ENCODE data around the gene RIC1.
"Not testable (repeated sequence)": the region's sequence is repeated elsewhere in the genome, so short reads cannot be mapped to it uniquely, and the experiment has no call there.

RIC1 gene

DNA sequence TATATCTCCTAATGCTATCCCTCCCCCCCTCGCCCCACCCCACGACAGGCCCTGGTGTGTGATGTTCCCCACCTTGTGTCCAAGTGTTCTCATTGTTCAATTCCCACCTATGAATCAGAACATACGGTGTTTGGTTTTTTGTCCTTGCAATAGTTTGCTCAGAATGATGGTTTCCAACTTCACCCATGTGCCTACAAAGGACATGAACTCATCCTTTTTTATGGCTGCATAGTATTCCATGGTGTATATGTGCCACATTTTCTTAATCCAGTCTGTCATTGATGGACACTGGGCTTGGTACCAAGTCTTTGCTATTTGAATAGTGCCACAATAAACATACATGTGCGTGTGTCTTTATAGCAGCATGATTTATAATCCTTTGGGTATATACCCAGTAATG, 93.8 kb downstream of the RIC1 start:
- DNase-seq (ENCODE audit: low read depth in 2 of 2): not testable (repeated sequence)

DNA sequence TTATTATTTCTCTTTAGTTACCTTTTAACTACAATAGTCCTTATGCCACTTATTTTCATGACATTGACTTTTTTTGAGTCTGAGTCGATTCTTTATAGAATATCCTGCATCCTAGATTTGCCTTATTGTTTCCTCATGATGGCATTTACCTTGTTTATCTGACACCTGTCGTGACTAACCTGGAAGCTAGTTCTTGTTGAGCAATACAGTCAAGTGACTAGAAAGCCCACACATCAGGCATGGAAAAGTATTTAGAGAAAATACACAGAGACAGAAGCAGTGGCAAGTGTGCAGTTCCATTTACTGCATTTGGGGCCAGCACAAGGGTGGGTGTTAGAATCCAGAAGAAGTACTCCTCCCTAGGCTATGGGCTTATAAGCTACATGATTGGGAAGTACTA, 106.2 kb downstream of the RIC1 start:
- DNase-seq (ENCODE audit: low read depth in 2 of 2): no peak

DNA sequence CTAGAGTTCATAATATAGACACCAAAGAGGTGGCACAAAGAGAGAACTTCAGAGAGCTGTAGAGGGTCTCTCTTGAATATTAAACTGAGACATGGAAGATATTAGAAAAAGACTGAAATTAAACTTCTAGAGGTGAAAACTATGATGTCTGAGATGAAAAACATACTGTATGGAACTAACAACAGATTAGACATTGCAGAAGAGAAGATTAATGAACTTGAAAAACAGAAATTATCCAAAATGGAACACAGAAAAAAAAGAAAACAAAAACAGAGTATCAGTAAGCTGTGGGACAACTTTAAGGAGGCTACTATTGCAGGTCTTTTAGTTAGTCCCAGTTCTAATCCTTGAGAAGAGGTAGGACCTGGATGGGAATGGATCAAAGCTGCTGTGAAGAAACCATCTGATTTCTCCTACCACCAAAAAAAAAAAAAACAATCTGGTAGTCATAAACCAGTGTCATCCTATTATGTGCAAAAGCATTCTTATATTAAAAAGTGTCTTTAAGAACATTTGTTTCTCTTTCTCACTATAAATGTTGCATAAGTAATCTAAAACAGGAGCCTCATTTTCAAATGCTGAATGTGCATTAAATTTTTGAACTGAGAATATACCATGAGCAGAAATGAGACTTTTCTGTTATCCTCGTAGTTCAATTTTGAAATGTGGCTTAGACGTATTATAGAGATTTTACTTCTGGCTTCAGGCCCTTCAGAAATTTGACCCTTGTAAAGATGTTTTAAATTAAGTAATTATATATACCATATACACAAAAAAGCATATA, 107.8 kb downstream of the RIC1 start:
- DNase-seq (ENCODE audit: low read depth in 2 of 2): no peak

DNA sequence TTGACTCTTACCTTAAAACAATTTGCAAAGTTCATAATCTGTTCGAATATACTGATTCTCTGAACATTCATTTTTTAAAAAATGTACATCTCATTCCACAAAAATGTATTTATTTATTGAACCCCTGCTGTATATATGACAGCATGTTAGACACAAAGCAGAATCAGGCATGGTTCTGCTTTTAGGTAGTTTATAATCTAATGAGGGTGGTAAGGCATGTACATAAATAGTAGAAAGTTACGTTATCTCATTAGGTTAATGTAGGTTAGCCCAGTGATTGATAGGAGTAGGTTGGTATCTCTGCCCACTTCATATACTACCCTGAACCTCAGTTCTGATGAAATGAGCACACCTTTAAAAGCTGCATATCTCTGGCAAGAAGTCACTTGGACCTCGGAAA, 114.2 kb downstream of the RIC1 start:
- no peak for DNase-seq (ENCODE audit: low read depth in 2 of 2)

DNA sequence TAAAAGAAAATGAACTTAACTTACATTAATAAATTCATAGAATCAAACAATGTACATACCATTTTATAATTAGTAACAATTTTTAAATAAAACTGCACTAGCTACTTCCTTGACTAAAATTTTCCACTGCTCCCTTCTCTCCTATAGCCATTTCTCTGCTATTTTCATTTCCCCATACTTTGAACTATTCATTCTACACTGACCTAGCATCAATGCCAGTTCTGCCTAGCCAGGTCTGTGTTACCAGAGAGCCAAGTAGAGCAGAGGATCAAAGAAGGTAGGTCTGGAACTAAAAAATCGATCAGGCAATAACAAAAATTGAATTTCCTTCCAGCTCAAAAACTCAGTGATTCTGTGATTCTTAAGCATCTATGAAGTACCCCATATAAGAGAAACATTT, 119.5 kb downstream of the RIC1 start:
- no peak for DNase-seq (ENCODE audit: low read depth in 2 of 2)

DNA sequence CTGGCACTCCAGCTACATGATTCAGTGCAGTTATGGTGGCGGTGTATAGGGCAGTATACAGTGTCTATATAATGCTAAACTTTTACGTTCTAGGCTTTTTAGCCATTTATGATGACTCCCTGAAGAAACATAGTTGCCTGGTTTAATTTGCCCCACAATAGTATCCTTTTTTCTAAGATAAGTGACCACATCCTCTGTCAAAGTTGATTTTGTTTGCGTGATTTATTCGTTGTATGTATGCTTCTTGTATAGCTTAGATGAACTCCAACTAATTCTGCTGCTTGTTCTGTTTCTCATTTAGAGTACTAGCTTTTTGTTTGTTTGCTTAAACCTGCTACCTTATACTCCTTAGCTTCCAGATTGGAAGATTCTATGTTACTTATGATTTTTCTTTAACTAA, 120.4 kb downstream of the RIC1 start:
- no peak for DNase-seq (ENCODE audit: low read depth in 2 of 2)

DNA sequence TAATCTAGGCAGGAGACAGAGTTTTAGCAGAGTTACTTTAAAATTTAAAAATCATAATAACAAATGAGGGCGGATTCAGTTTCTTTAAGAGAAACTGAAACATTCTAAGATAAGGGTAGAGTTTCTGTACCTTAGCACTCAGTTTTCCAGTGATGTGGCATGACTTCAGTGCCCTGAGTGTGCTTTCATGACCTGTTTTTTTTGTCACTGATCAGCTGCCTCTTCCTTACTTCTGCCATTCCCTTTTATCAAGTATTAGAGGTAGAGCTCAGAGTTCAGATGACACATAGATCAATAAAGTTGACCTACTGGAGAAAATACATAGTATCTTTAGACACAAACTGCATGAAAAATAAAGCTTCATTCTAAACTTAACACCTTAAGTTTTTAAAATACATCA, 121.7 kb downstream of the RIC1 start:
- DNase-seq (ENCODE audit: low read depth in 2 of 2): no peak

DNA sequence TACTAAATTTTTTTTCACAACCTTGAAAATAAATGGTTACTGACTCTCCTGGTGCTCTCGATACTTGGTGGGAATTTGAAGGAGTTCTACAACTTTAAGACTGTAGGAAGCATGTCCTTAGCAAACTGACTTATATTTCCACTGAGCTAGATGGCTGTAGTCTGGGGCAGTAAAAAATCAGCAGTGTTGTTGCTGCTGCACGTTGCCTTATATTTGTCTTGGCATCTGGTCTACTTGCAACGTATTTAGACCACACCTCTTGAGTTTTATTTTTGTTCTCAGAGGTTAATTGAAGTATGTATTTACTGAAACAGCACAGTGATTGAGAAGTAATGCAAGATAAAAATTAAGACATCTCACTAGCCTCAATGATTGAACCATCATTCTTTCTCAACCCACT, 127.7 kb downstream of the RIC1 start:
- DNase-seq (ENCODE audit: low read depth in 2 of 2): no peak

DNA sequence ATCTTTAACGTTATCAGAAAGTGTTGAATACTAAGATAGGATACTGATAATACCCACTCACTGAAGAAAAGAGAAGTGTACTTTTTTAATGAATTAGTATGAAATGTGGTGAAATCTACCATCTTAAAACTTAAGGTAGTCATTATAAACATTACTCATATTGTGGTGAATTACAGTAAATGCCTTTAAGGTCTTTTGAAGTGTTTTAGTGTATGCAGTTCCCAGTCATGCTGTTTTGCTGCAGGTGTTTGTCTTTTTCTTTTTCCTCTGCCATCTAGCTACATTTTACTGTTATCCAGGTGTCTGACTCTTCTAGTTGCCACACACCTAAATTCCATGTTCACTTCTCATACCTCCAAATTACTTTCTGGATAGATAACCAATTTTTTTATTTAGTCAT, 131.4 kb downstream of the RIC1 start:
- DNase-seq (ENCODE audit: low read depth in 2 of 2): no peak

DNA sequence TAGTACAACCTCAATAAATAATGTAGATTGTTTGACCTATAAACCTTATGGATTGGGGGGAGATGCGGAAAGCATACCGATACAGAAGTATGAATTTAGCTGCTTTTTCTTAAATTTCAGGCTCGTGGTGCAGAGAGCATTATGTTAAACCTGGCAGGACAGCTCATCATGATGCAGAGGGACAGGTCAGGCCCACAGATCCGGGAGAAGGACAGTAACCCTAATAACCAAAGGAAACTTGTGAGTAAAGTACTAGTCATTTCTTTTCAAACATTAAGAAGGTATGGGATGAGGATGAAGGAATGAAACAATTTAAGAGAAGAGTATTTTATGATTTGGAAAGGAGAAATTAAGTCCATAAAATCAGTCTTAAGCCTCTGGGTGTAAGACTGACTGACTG, 133.5 kb downstream of the RIC1 start:
- DNase-seq (ENCODE audit: low read depth in 2 of 2): no peak

DNA sequence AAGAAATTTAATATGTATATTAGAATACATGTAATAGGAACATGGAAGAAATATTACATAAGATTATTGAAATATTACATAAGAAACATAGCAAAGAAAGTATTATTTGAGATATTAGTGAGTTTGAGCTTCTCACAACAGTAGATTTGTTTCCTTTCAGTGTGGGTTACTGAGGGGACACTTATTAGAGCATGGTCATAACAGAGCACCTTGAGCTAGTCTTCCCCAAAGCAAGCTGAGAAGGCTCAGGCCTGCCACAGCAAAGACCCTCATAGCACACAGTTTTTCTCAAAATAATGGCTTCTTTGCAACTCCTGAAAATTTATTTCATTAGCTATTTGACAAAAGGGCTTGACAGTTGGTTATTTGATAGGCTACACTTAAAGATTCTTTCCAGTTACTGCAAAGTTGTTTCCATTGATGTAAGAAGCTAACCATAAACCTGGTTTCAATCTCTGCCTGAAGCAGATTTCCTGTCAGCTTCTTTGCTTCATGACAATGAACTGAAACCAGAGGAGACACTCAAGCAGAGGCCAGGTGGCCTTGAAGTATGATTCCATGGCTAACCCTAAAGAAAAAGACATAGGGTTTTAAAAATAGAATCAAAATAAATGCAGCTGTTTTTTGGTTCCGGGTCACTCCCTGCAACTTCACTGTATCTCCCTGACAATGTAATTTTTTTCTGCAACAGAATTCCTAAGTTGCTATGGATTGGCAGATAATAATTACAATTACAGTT, 135.4 kb downstream of the RIC1 start:
- DNase-seq (ENCODE audit: low read depth in 2 of 2): no peak

DNA sequence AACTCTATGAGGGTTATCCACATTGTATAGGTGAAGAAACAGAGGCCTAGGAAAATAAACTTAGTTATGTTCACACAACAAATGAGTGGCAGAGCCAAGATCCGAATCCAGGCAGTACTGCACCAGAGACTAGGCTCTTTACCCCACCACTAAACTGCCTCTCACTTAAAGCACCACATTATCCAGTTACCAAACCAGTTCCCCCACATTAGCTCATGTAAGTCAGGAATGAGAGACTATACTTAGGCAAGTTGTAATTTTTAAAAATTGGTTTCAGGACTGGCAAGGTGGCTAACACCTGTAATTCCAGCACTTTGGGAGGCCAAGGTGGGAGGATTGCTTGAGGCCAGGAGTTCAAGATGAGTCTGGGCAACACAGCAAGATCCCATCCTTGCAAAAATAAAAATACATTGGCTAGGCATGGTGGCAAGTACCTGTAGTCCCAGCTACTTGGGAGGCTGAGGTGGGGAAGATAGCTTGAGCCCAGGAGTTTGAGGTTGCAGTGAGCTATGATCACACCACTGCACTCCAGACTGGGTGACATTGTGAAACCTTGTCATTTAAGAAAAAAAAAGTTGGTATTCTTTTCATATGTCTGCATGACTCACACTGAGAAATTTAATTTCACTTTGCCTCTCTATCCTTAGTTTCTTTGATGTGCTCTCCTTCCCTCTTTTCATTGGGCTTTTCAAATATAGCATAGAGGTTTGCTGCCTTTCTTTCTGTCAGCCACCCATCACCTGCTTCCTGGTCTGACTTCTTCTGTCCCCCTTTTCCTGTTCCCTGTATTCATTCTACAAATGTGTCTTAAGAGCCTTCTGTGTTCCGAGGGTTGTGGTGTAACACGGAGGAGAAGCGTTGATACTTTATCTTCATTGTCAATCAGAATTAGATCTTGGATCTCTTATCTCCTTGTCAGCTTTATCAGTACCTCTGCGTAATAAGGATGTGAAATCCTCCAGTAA, 139.3 kb downstream of the RIC1 start:
- no peak for DNase-seq (ENCODE audit: low read depth in 2 of 2)

DNA sequence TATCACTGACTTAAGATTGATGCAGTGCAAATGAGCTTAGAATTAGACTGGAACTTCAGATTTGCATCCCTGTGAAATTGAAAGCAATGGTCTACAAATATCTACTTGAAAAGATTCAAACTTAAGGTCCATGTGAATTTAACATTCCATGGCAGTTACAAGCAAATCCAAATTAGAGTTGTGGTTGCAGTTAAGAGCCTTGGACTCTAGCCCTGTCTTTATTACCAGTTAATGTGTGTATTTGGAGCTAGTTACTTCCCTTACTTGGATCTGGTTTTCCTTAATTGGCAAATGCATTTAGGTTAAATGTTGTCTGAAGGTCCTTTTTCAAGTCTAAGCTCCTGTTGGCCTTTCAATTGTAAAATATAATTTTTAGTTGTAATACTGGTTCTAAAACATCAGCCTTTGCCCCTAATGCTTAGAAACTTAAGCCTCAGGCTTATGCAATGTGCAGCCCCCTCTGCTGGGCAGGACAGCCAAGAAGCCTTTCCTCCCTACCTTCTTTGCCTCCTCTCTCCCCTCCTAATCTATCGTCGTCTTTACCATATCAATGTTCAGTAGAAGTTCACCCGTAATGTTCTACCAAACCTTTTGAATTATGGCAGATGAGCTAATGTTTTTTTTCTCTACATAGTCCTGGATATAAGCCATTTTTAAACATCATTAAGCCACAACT, 144.6 kb downstream of the RIC1 start:
- DNase-seq (ENCODE audit: low read depth in 2 of 2): no peak

DNA sequence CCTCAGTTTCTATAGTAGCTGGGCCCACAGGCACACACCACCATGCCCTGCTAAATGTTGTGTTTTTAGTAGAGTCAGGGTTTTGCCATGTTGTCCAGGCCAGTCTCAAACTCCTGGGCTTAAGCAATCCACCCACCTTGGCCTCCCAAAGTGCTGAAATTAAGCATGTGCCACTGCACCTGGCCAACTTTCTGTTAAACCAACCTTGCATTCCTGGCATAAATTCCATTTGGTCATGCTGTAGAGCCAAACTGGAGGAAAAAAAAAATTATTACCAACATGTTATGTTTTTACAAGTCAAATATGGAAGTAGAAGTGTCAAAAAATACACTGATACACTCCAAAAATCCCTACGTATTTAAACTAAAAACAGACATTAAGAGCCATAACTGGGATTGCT, 149.9 kb downstream of the RIC1 start:
- DNase-seq (ENCODE audit: low read depth in 2 of 2): no peak

DNA sequence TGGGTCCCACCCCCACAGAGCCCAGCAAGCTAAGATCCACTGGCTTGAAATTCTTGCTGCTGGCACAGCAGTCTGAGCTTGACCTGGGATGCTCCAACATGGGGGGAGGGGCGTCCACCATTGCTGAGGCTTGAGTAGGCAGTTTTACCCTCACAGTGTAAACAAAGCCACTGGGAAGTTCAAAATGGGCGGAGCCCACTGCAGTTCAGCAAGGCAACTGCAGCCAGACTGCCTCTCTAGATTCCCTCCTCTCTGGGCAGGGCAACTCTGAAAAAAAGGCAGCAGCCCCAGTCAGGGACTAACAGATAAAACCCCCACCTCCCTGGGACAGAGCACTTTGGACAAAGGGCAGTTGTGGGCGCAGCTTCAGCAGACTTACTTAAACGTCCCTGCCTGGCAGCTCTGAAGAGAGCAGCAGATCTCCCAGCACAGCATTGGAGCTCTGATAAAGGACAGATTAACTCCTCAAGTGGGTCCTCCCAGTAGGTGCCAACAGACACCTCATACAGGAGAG, 150.9 kb downstream of the RIC1 start:
- not testable (repeated sequence) for DNase-seq (ENCODE audit: low read depth in 2 of 2)

DNA sequence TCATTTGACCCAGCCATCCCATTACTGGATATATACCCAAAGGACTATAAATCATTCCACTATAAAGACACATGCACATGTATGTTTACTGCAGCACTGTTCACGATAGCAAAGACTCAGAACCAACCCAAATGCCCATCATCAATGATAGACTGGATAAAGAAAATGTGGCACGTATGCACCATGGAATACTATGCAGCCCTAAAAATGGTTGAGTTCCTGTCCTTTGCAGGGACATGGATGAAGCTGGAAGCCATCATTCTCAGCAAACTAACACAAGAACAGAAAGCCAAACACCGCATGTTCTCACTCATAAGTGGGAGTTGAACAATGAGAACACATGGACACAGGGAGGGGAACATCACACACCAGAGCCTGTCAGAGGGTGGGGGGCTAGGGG, 154.5 kb downstream of the RIC1 start:
- not testable (repeated sequence) for DNase-seq (ENCODE audit: low read depth in 2 of 2)

DNA sequence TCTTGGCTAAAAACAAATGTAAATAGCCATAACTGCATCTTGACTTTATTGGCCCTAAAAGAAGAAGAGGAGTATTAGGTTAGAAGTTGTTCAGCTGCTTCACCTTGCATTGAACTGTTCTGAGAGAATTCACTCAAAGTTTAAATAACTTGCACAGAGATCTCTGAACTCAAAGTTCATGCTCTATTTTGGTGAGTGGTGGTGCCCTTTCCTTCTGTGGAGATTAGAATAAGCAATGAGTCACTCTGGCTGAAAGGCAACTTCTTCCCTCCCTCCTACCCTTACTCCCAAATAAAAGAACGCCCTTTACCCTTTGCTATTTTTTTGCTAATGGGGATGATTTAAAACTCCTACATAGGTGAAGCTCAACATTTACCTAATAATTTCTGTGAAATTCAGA, 155.1 kb downstream of the RIC1 start:
- no peak for DNase-seq (ENCODE audit: low read depth in 2 of 2)

DNA sequence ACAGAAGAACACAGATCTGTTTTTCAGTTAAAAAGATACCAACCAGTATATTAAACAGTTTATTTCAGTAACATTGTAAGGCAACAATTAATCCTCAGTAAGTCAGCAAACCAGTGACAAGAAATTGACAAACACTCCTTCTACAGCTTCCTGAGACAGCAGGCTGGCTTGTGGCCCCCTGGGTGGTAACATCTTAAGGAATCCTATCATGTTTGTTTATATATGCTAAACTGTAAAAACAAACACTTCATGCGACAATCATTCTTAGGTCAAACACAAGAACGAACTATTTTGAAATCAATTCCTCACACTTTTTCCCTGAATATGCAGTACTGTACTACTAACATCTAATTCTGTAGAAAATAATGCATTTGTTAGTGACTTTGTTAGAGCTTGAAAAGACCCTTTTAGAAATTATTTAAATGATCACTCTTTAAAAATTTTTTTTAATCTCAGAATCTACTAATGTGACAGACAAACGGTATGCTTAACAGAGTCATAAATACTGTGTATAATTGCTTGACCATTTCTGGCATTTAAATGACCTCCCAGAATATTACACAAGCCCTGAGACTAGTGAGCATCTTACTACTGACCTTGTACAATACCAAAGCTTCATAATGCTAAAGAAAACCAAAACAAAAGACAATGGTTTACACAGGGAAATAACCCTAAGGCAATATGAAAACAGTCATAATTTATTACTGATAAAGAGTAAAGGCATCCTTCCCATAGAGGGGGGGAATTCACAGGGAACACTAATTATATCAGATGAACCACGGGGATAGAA, 155.8 kb downstream of the RIC1 start:
- DNase-seq (ENCODE audit: low read depth in 2 of 2): no peak

DNA sequence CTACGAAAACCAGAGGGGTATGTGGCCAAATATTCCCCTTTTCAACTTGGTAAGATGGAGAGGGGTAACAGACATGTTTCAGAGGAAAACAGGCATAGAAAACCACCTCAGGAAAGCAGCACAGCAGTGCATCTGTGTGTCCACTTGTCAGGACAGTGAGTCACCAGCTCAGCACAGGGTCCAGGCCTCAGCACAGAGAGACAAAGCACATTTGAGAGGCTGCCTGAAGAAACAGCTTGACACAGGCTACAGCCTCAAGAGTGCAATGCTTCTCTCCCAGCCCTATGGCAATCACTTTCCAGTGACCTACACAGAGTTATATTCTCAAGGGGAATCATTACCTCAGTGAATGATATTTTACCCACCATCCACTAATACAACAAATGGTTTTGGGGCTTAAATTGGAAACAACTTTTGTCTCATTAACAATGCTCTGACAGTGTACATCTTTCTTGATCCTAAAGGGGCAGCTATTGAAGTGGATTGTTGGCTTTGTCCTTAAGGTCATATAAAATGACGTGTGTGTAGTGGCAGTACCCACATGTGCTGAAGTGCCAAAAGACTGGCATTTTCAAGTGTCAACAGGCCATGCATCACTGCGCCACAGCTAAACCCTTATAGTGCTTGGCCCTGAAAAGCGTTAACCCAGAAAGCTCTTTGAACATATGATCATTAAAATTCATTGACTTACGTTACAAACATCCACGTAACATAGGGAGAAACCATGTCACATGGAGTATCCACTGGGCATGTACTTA, 157.6 kb downstream of the RIC1 start:
- no peak for DNase-seq (ENCODE audit: low read depth in 2 of 2)

DNA sequence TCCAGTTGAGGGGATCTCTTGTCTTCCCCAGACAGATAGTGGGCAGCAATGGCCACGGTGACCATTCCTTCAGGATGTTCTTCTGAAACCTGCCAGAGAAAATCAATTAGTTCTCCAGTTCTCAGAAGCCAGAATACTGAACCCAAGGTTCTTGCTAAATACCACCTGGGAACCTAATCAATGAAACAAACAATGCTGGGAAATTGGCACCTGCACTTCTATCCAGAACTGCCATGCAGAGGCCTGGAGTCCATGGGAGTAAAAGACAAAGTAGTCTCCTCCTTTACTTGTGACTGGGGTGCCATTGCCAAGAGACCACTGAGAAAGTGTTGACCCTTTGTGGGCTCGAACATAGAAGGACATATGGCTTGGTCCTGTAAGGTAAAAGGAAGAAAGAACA, 158.3 kb downstream of the RIC1 start:
- no peak for DNase-seq (ENCODE audit: low read depth in 2 of 2)

Measured in stimulated activated CD4-positive, alpha-beta T cell treated with anti-CD3 and anti-CD28 coated beads, Interleukin-4, amount 100 ng/mL, for 48 hours (primary cell).